ENCODE results near the gene MR1. TPM values are rescaled to one million over a fixed set of nuclear protein-coding genes. Genes with fewer than 3 reads are reported as not detected.

The MR1 gene
- total RNA-seq, 4 donors from 2014 or later, result 1.6 to 3.5 (median 3.0) TPM

GRCh38 chr1:181080556-181080955 is 46.8 kb downstream of the MR1 start:
- H3K9me3 ChIP-seq, result no peaks in the 10 kb centered on the region
- DNase-seq (no peak), ATAC-seq (no peak)
- no peak overlapping the region for H3K4me3 ChIP-seq
- no peak for TF ChIP-seq POLR2A (IDR thresholded peaks at IDR 0.05)
- TF ChIP-seq CTCF (IDR thresholded peaks at IDR 0.05 in 4 of 5, conservative IDR thresholded peaks at IDR 0.05 in 1 of 5), result no peak
- H3K27me3 ChIP-seq, result no peaks in the 10 kb centered on the region
- no peaks in the 10 kb centered on the region for H3K36me3 ChIP-seq
- intact Hi-C loops (cut with DNase I; ENCODE audit: low total_unique reads), result no loop called here
- H3K27ac ChIP-seq, result no peak overlapping the region
- peaks cover 0 to 4% of the 10 kb centered on the region in 2 donors for H3K4me1 ChIP-seq
- in situ Hi-C loops (cut with MboI; ENCODE audit: low sequenced_read_pairs in 4 of 4), result loop anchor here (5.0 to 10.0 kb wide), 4 partner anchors 46 to 67 kb away; partner anchors contain the start of gene MR1 (in 1 of the 4)

- Histone ChIP-seq H3K36me3 (no peaks in the 10 kb centered on the region), H3K27ac (no peak overlapping the region), H3K27me3 (no peaks in the 10 kb centered on the region), H3K4me3 (no peak overlapping the region), H3K9me3 (no peaks in the 10 kb centered on the region), H3K4me1 (peaks cover 0 to 4% of the 10 kb centered on the region in 2 donors)
- TF ChIP-seq CTCF (IDR thresholded peaks at IDR 0.05 in 4 of 5, conservative IDR thresholded peaks at IDR 0.05 in 1 of 5), result no peak
- TF ChIP-seq POLR2A (IDR thresholded peaks at IDR 0.05), result no peak
- intact Hi-C loops (cut with DNase I; ENCODE audit: low total_unique reads), result no loop called here
- in situ Hi-C loops (cut with MboI; ENCODE audit: low sequenced_read_pairs in 4 of 4), result loop anchor here (5.0 to 10.0 kb wide), 4 partner anchors 47 to 66 kb away; partner anchors contain the start of gene MR1 (in 1 of the 4)
- ATAC-seq (no peak), DNase-seq (no peak)
Observed at GRCh38 chr1:181081395-181081794, 47.6 kb downstream of the MR1 start.

GRCh38 chr1:181083842-181084605 is 50.2 kb downstream of the MR1 start:
- intact Hi-C loops (cut with DNase I; ENCODE audit: low total_unique reads), result loop anchor here (1.0 to 2.0 kb wide), 3 partner anchors 13 to 58 kb away; no protein-coding TSS in a partner anchor

GRCh38 chr1:181084606-181084969 is 50.8 kb downstream of the MR1 start:
- H3K4me1 ChIP-seq, result peaks cover 9 to 12% of the 10 kb centered on the region in 2 donors
- ATAC-seq (no peak), DNase-seq (no peak)
- TF ChIP-seq CTCF (IDR thresholded peaks at IDR 0.05 in 4 of 5, conservative IDR thresholded peaks at IDR 0.05 in 1 of 5) (no peak), POLR2A (IDR thresholded peaks at IDR 0.05) (no peak)
- H3K4me3 ChIP-seq, result no peak overlapping the region
- H3K27ac ChIP-seq, result peak overlapping the region in 2 of 4 donors; percentile 67 to 80
- intact Hi-C loops (cut with DNase I; ENCODE audit: low total_unique reads), result loop anchor here (1.0 to 2.0 kb wide), 2 partner anchors 46 to 58 kb away; no protein-coding TSS in a partner anchor
- no peaks in the 10 kb centered on the region for H3K27me3 ChIP-seq
- no peaks in the 10 kb centered on the region for H3K36me3 ChIP-seq
- H3K9me3 ChIP-seq, result no peaks in the 10 kb centered on the region
- in situ Hi-C loops (cut with MboI; ENCODE audit: low sequenced_read_pairs in 4 of 4), result loop anchor here (5.0 to 10.0 kb wide), 4 partner anchors 50 to 63 kb away; partner anchors contain the start of gene MR1 (in 1 of the 4)

More at GRCh38 chr1:181083842-181084605, 50.2 kb downstream of the MR1 start:
- peak overlapping the region; percentile 54 to 80 (median 66) for H3K27ac ChIP-seq
- no peaks in the 10 kb centered on the region for H3K9me3 ChIP-seq
- TF ChIP-seq CTCF (IDR thresholded peaks at IDR 0.05 in 4 of 5, conservative IDR thresholded peaks at IDR 0.05 in 1 of 5), result peak; percentile 62 to 71 (median 65)
- TF ChIP-seq POLR2A (IDR thresholded peaks at IDR 0.05), result no peak
- H3K4me3 ChIP-seq, result no peak overlapping the region
- no peaks in the 10 kb centered on the region for H3K36me3 ChIP-seq
- peaks cover 9 to 12% of the 10 kb centered on the region in 2 donors for H3K4me1 ChIP-seq
- H3K27me3 ChIP-seq, result no peaks in the 10 kb centered on the region
- DNase-seq, result peak; percentile 71 to 81
- peak; percentile 59 to 66 for ATAC-seq
- in situ Hi-C loops (cut with MboI; ENCODE audit: low sequenced_read_pairs in 4 of 4), result loop anchor here (5.0 to 10.0 kb wide), 4 partner anchors 49 to 63 kb away; partner anchors contain the start of gene MR1 (in 1 of the 4)

All from gastrocnemius medialis (tissue), 4 donors.